Pancreas (tissue), 10 donors: Measurements from ENCODE around the gene MORN5. TPM values are rescaled to one million over a fixed set of nuclear protein-coding genes. Genes with fewer than 3 reads are reported as not detected.

Experiments used
- ATAC-seq, 4 donors: fragments of 200-7000 bp; cut with Tn5 transposase; one replicate each; pipeline versions ENCODE4 v1.8.0 to v1.9.1; 2020; ENCODE audit warnings: mild to moderate bottlenecking in 4 of 4, moderate library complexity in 4 of 4
- DNase-seq, 6 donors: peaks; one replicate each; pipeline ENCODE4 v3.0.0-alpha.2; 2020
- FAIRE-seq: peaks from 2 replicates; lab custom pipeline; 2012; peaks lifted over from hg19 to GRCh38; lab: Jason Lieb, UNC
- H3K27ac ChIP-seq, 4 donors: fragments of 200-600 bp; sonication (generic); 1 replicate in 3 of 4; 2 replicates in 1 of 4; pipeline versions ENCODE4 v1.5.0 to v1.8.0; 2020
- H3K27me3 ChIP-seq, 4 donors: fragments of 200-600 bp; one replicate each; pipeline ENCODE4 v1.8.0; 2021
- H3K36me3 ChIP-seq, 3 donors: fragments of 200-600 bp; sonication (generic) in 1 of 3; one replicate each; pipeline versions ENCODE4 v1.5.0 to v1.8.0; 2020 to 2021
- H3K4me1 ChIP-seq, 3 donors: fragments of 200-600 bp; one replicate each; pipeline ENCODE4 v1.8.0; 2021
- H3K4me3 ChIP-seq, 4 donors: fragments of 200-600 bp; sonication (generic) in 2 of 4; one replicate each; pipeline versions ENCODE4 v1.5.0 to v1.8.0; 2020 to 2021
- H3K9me3 ChIP-seq, 4 donors: fragments of 200-600 bp; one replicate each; pipeline ENCODE4 v1.8.0; 2021
- CTCF ChIP-seq, 4 donors: fragments of 200-600 bp; sonication (generic) in 3 of 4; IDR thresholded peaks; one replicate each; pipeline versions ENCODE4 v1.5.0 to v1.8.0; 2021; ENCODE audit warnings: antibody characterized with exemption in 4 of 4
- WGBS, 2 donors: extraction: QIAGEN DNeasy Blood & Tissue Kit; methylation state at CpG; one replicate each; pipeline ENCODE4 v1.1.7; 2013; 5-methylcytosine and 5-hydroxymethylcytosine counted together
- intact Hi-C, 3 donors: fragments of 100-400 bp; cut with DNase I; formaldehyde crosslinking; loops; one replicate each; pipeline versions ENCODE4 v1.11.1 to v1.14.2; 2022
- polyA plus RNA-seq, 2 donors: library from polyadenylated mRNA; stranded (reverse); fragments of 200-250 nt; gene quantifications; one replicate each; pipeline ENCODE4 v1.2.3, GENCODE V29; 2013
- total RNA-seq, 6 donors: library from RNA; stranded (reverse); fragmentation: NEBNext Ultra II Directional in 4 of 6; extraction: Animal tissue kit (Norgen Biotek cat#: 25700) in 4 of 6; gene quantifications; one replicate each; pipeline versions ENCODE4 v1.2.1 to v1.2.4, GENCODE V29; 2021 to 2023
- donor health status: healthy with polysubstance abuse.
- donor health status: DM: no; HTN: no; CAD: no; lungs with moderate emphysema.
- donor health status: DM: no; HTN: no; CAD: no.
- donor health status: control.
- donor health status: control.
- donor health status: Bipolar disorder and iron deficiency.
- donor health status: DM: yes; HTN: yes; CAD: no.
- donor health status: DM: no; HTN: no; CAD: no.
- donor health status: DM: no; HTN: no; CAD: no.
- donor health status: DM: yes; HTN: yes; CAD: no.

The MORN5 gene
- total and polyA plus RNA-seq, 8 donors, result 0.45 to 0.79 (median 0.71) TPM; not detected in 5

GRCh38 chr9:122130837-122131236 lies 28.9 kb upstream of the MORN5 start:
- FAIRE-seq, result no peak
- ATAC-seq, result no peak
- no peak overlapping the region for H3K27ac ChIP-seq
- no peaks in the 10 kb centered on the region for H3K9me3 ChIP-seq
- WGBS, 2 donors, result 71 to 73% methylated on average over 4 of the region's 4 CpGs
- no peak for DNase-seq
- no peak for TF ChIP-seq CTCF (IDR thresholded peaks at IDR 0.05)
- H3K27me3 ChIP-seq, result no peaks in the 10 kb centered on the region
- intact Hi-C loops, result no loop called here
- peaks cover 0 to 5% (median 0%) of the 10 kb centered on the region in 3 donors for H3K4me1 ChIP-seq
- no peak overlapping the region for H3K4me3 ChIP-seq
- no peaks in the 10 kb centered on the region for H3K36me3 ChIP-seq

- FAIRE-seq (no peak), DNase-seq (no peak), ATAC-seq (no peak)
- H3K4me3 ChIP-seq, result no peak overlapping the region
- no peak overlapping the region for H3K27ac ChIP-seq
- no peak for TF ChIP-seq CTCF (IDR thresholded peaks at IDR 0.05)
- H3K9me3 ChIP-seq, result no peaks in the 10 kb centered on the region
- 51 to 53% methylated on average over 21 of the region's 21 CpGs for WGBS, 2 donors
- no peaks in the 10 kb centered on the region for H3K27me3 ChIP-seq
- H3K36me3 ChIP-seq, result no peaks in the 10 kb centered on the region
- intact Hi-C loops, result no loop called here
- peaks cover 0 to 2% (median 0%) of the 10 kb centered on the region in 3 donors for H3K4me1 ChIP-seq
Observed at GRCh38 chr9:122131401-122132001, 28.2 kb upstream of the MORN5 start.

GRCh38 chr9:122132539-122132938 lies 27.2 kb upstream of the MORN5 start:
- Histone ChIP-seq H3K9me3 (no peaks in the 10 kb centered on the region), H3K36me3 (no peaks in the 10 kb centered on the region), H3K4me3 (no peak overlapping the region), H3K4me1 (no peaks in the 10 kb centered on the region), H3K27me3 (no peaks in the 10 kb centered on the region), H3K27ac (no peak overlapping the region)
- FAIRE-seq (no peak), DNase-seq (no peak), ATAC-seq (no peak)
- intact Hi-C loops, result no loop called here
- TF ChIP-seq CTCF (IDR thresholded peaks at IDR 0.05), result no peak
- WGBS, 2 donors, result 93 to 96% methylated on average over 4 of the region's 4 CpGs

- no peak for ATAC-seq
- Histone ChIP-seq H3K4me3 (no peak overlapping the region), H3K27ac (no peak overlapping the region), H3K27me3 (no peaks in the 10 kb centered on the region), H3K36me3 (no peaks in the 10 kb centered on the region), H3K4me1 (no peaks in the 10 kb centered on the region), H3K9me3 (no peaks in the 10 kb centered on the region)
- no peak for DNase-seq
- no peak for FAIRE-seq
- intact Hi-C loops, result no loop called here
- no peak for TF ChIP-seq CTCF (IDR thresholded peaks at IDR 0.05)
- WGBS, 2 donors, result 82 to 86% methylated on average over 12 of the region's 12 CpGs
Observed at GRCh38 chr9:122133263-122133983, 26.3 kb upstream of the MORN5 start.

- Histone ChIP-seq H3K27ac (no peak overlapping the region), H3K27me3 (no peaks in the 10 kb centered on the region), H3K4me3 (no peak overlapping the region), H3K9me3 (no peaks in the 10 kb centered on the region), H3K36me3 (no peaks in the 10 kb centered on the region), H3K4me1 (no peaks in the 10 kb centered on the region)
- no peak for FAIRE-seq
- no peak for ATAC-seq
- intact Hi-C loops, result no loop called here
- no peak for TF ChIP-seq CTCF (IDR thresholded peaks at IDR 0.05)
- WGBS, 2 donors, result 44 to 57% methylated on average over 17 of the region's 17 CpGs
- no peak for DNase-seq
Observed at GRCh38 chr9:122133984-122134535, 25.6 kb upstream of the MORN5 start.
